HepG2 (cell line): ENCODE results near the gene C14orf119. TPM values are rescaled to one million over a fixed set of nuclear protein-coding genes. Genes with fewer than 3 reads are reported as not detected.

Experiments used
- ARID5B ChIP-seq: IDR thresholded peaks from 2 replicates; pipeline ENCODE4 v1.4.0; 2020; ENCODE audit warnings: mild to moderate bottlenecking, missing genetic modification reagents
- E2F1 ChIP-seq: sonication (generic); formaldehyde crosslinking; IDR thresholded peaks from 2 replicates; pipeline ENCODE4 v1.5.0; 2020; ENCODE audit warnings: missing genetic modification reagents
- EZH2 ChIP-seq: conservative IDR thresholded peaks from 2 replicates; pipeline ENCODE4 v1.6.1; 2012; ENCODE audit warnings: mild to moderate bottlenecking, low read depth, low read length, moderate library complexity
- HNF4G ChIP-seq, 2 experiments: sonication (generic) in 1 of 2; formaldehyde crosslinking in 1 of 2; IDR thresholded peaks; 2 replicates each; pipeline versions ENCODE4 v1.4.0 to v1.6.1; 2011 to 2020; ENCODE audit warnings: borderline replicate concordance in 2 of 2, low read depth in 2 of 2, mild to moderate bottlenecking in 2 of 2, low read length in 1 of 2, missing genetic modification reagents in 1 of 2, moderate library complexity in 1 of 2
- MAX ChIP-seq: IDR thresholded peaks from 2 replicates; pipeline ENCODE4 v1.6.1; 2012; ENCODE audit warnings: inconsistent platforms
- RBM39 ChIP-seq: fragments of 200-400 bp; formaldehyde crosslinking; IDR thresholded peaks from one replicate; pipeline ENCODE4 v1.6.1; 2018; ENCODE audit warnings: antibody characterized with exemption, mild to moderate bottlenecking, low read depth, low read length; ENCODE audit not compliant: poor library complexity, severe bottlenecking
- THAP11 ChIP-seq: IDR thresholded peaks from 2 replicates; pipeline ENCODE4 v1.6.1; 2016; ENCODE audit warnings: missing biosample characterization, missing genetic modification reagents
- ZBTB26 ChIP-seq: IDR thresholded peaks from 2 replicates; pipeline ENCODE4 v1.6.1; 2016; ENCODE audit warnings: missing compliant biosample characterization, missing genetic modification reagents, borderline replicate concordance
- ZFX ChIP-seq: sonication (generic); formaldehyde crosslinking; IDR thresholded peaks from 2 replicates; pipeline ENCODE4 v1.4.0; 2020; ENCODE audit warnings: mild to moderate bottlenecking, low read depth, missing genetic modification reagents, moderate library complexity
- ZIK1 ChIP-seq: sonication (generic); formaldehyde crosslinking; IDR thresholded peaks from 2 replicates; pipeline ENCODE4 v1.5.0; 2020; ENCODE audit warnings: mild to moderate bottlenecking, low read depth, missing genetic modification reagents, borderline replicate concordance
- ZNF34 ChIP-seq: sonication (generic); formaldehyde crosslinking; IDR thresholded peaks from 2 replicates; pipeline ENCODE4 v1.4.0; 2020; ENCODE audit warnings: mild to moderate bottlenecking, missing genetic modification reagents, borderline replicate concordance
- ZNF570 ChIP-seq: sonication (generic); formaldehyde crosslinking; IDR thresholded peaks from 2 replicates; pipeline ENCODE4 v1.4.0; 2020; ENCODE audit warnings: mild to moderate bottlenecking, missing genetic modification reagents, borderline replicate concordance
- ZNF646 ChIP-seq: sonication (generic); formaldehyde crosslinking; IDR thresholded peaks from 2 replicates; pipeline ENCODE4 v1.9.0; 2021; ENCODE audit warnings: mild to moderate bottlenecking, missing genetic modification reagents
- ZNF7 ChIP-seq: IDR thresholded peaks from 2 replicates; pipeline ENCODE4 v1.6.1; 2016; ENCODE audit warnings: missing biosample characterization, missing genetic modification reagents
- ZNF788 ChIP-seq: sonication (generic); formaldehyde crosslinking; IDR thresholded peaks from 2 replicates; pipeline ENCODE4 v1.5.0; 2020; ENCODE audit warnings: mild to moderate bottlenecking, missing genetic modification reagents, borderline replicate concordance
- polyA plus RNA-seq, 8 experiments: library from polyadenylated mRNA; depleted of rRNA in 3 of 8; stranded (reverse) in 7 of 8; unstranded in 1 of 8; fragments of >200 nt; fragmentation: Illumina TruSeq in 4 of 8; extraction: Trizol in 4 of 8; gene quantifications; 2 replicates each; pipeline versions ENCODE4 v1.2.1 to v1.2.3, GENCODE V29; 2011 to 2016; ENCODE audit warnings: low read depth in 4 of 8, missing spikeins in 1 of 8, mixed read lengths in 1 of 8; ENCODE audit not compliant: insufficient read depth in 1 of 8
- total RNA-seq, 5 experiments: library from RNA; depleted of rRNA; stranded (reverse); fragments of >200 nt; fragmentation: Illumina TruSeq; extraction: Trizol; gene quantifications; 2 replicates each; pipeline ENCODE4 v1.2.3, GENCODE V29; 2016; ENCODE audit warnings: low read depth in 1 of 5

C14orf119 gene
- total and polyA plus RNA-seq, 2 of the 13 experiments (the other 11 are each of a cell fraction or from before 2014, with no cell fraction given), result 117 to 206 TPM

- TF ChIP-seq ZNF646 (no peak), RBM39 (peak; percentile 6), ZFX (CRISPR knock-in tag) (0 out of 2 replicates have a peak, but pooled peaks have one; percentile 21), ZNF570 (CRISPR knock-in tag) (no peak), ZBTB26 (CRISPR knock-in tag) (no peak), EZH2 (0 out of 2 replicates have a peak, but pooled peaks have one; percentile 51), HNF4G (IDR thresholded peaks at IDR 0.05; ENCODE audit: borderline replicate concordance, low read depth, low read length) (no peak), HNF4G (CRISPR knock-in tag; IDR thresholded peaks at IDR 0.05; ENCODE audit: borderline replicate concordance, low read depth) (no peak), ZNF7 (CRISPR knock-in tag) (peak; percentile 35; the same call in 1 of the 2 replicates), ZNF34 (CRISPR knock-in tag) (no peak), ARID5B (CRISPR knock-in tag) (no peak), ZNF788 (CRISPR knock-in tag) (0 out of 2 replicates have a peak, but pooled peaks have one; percentile 47), ZIK1 (CRISPR knock-in tag) (no peak), E2F1 (CRISPR knock-in tag) (no peak), THAP11 (CRISPR knock-in tag) (no peak), MAX (0 out of 2 replicates have a peak, but pooled peaks have one; percentile 8)
Measured at GRCh38 chr14:23136566-23137133, 41.3 kb downstream of the C14orf119 start (continued).
